MM.1S (cell line): ENCODE data around the gene HSPB8.

ENCODE experiments used
- DNase-seq: peaks from one replicate; pipeline ENCODE4 v3.0.0-alpha.2; 2015
- H2AFZ ChIP-seq: fragments of 300-600 bp; sonication (generic); 2 replicates; pipeline ENCODE4 v1.6.0; 2016; ENCODE audit warnings: antibody characterized with exemption, low read length
- H3F3A ChIP-seq: fragments of 300-600 bp; sonication (generic); 2 replicates; pipeline ENCODE4 v1.6.1; 2016; ENCODE audit warnings: mild to moderate bottlenecking, antibody characterized with exemption, low read length, moderate library complexity, mixed read lengths; ENCODE audit not compliant: insufficient read depth
- H3K27ac ChIP-seq: fragments of 300-600 bp; sonication (generic); 2 replicates; pipeline ENCODE4 v1.5.1; 2016; ENCODE audit warnings: mild to moderate bottlenecking, low read length
- H3K27me3 ChIP-seq: fragments of 300-600 bp; sonication (generic); replicated peaks from 2 replicates; pipeline ENCODE4 v1.6.0; 2016; ENCODE audit warnings: low read length; ENCODE audit not compliant: insufficient read depth
- H3K36me3 ChIP-seq: fragments of 300-600 bp; sonication (generic); replicated peaks from 2 replicates; pipeline ENCODE4 v1.6.1; 2016; ENCODE audit warnings: mild to moderate bottlenecking, low read length, mixed read lengths; ENCODE audit not compliant: insufficient read depth
- H3K4me1 ChIP-seq: fragments of 300-600 bp; sonication (generic); 2 replicates; pipeline ENCODE4 v1.6.1; 2016; ENCODE audit warnings: low read length, mixed read lengths
- H3K4me2 ChIP-seq: fragments of 300-600 bp; sonication (generic); 2 replicates; pipeline ENCODE4 v1.6.0; 2016; ENCODE audit warnings: low read depth, low read length
- H3K4me3 ChIP-seq: fragments of 300-600 bp; sonication (generic); 2 replicates; pipeline ENCODE4 v1.5.1; 2016; ENCODE audit warnings: low read length, mixed read lengths
- H3K79me2 ChIP-seq: fragments of 300-600 bp; sonication (generic); 2 replicates; pipeline ENCODE4 v1.6.1; 2016; ENCODE audit warnings: mixed run types, low read length, mixed read lengths
- H3K9ac ChIP-seq: fragments of 300-600 bp; sonication (generic); 2 replicates; pipeline ENCODE4 v1.6.1; 2016; ENCODE audit warnings: low read length, mixed read lengths
- H3K9me2 ChIP-seq: fragments of 300-600 bp; sonication (generic); replicated peaks from 2 replicates; pipeline ENCODE4 v1.6.1; 2016; ENCODE audit warnings: mild to moderate bottlenecking, low read length, mixed read lengths; ENCODE audit not compliant: insufficient read depth
- H3K9me3 ChIP-seq: fragments of 300-600 bp; sonication (generic); replicated peaks from 2 replicates; pipeline ENCODE4 v1.6.1; 2016; ENCODE audit warnings: mild to moderate bottlenecking, low read length, mixed read lengths; ENCODE audit not compliant: insufficient read depth
- H4K20me1 ChIP-seq: fragments of 300-600 bp; sonication (generic); 2 replicates; pipeline ENCODE4 v1.6.1; 2016; ENCODE audit warnings: mild to moderate bottlenecking, low read length, moderate library complexity, mixed read lengths; ENCODE audit not compliant: insufficient read depth
- CTCF ChIP-seq: fragments of 300-600 bp; sonication (generic); IDR thresholded peaks from 2 replicates; pipeline ENCODE4 v1.5.1; 2016; ENCODE audit warnings: antibody characterized with exemption, low read length, mixed read lengths
- EZH2 ChIP-seq: fragments of 300-600 bp; sonication (generic); optimal IDR thresholded peaks from 2 replicates; pipeline ENCODE3; 2017; ENCODE audit warnings: low read depth, mild to moderate bottlenecking, antibody characterized with exemption, low read length, mixed read lengths
- EZH2phosphoT487 ChIP-seq: fragments of 300-600 bp; sonication (generic); IDR thresholded peaks from 2 replicates; pipeline ENCODE4 v1.6.1; 2018; ENCODE audit warnings: antibody characterized with exemption, low read length

HSPB8 gene

GRCh38 chr12:119171291-119171690, 7.4 kb upstream of the HSPB8 start:
- no peak for TF ChIP-seq EZH2
- TF ChIP-seq CTCF, result no peak
- no peak for TF ChIP-seq EZH2phosphoT487
- H4K20me1 ChIP-seq, result no peaks in the 10 kb centered on the region
- no peaks in the 10 kb centered on the region for H3K36me3 ChIP-seq
- no peak overlapping the region for H3K4me3 ChIP-seq
- no peaks in the 10 kb centered on the region for H3K9me3 ChIP-seq
- H3K9me2 ChIP-seq, result no peaks in the 10 kb centered on the region
- H3K27me3 ChIP-seq, result no peaks in the 10 kb centered on the region
- no peak overlapping the region for H3K9ac ChIP-seq
- H3K27ac ChIP-seq, result no peak overlapping the region
- no peaks in the 10 kb centered on the region for H3F3A ChIP-seq
- H3K79me2 ChIP-seq, result no peaks in the 10 kb centered on the region
- no peak overlapping the region for H3K4me2 ChIP-seq
- no peak for DNase-seq
- H2AFZ ChIP-seq, result no peak overlapping the region
- H3K4me1 ChIP-seq, result no peaks in the 10 kb centered on the region

GRCh38 chr12:119171691-119172425, 6.9 kb upstream of the HSPB8 start:
- no peaks in the 10 kb centered on the region for H4K20me1 ChIP-seq
- H3K4me1 ChIP-seq, result no peaks in the 10 kb centered on the region
- H3K4me2 ChIP-seq, result no peak overlapping the region
- H3K9me2 ChIP-seq, result no peaks in the 10 kb centered on the region
- H3K9me3 ChIP-seq, result no peaks in the 10 kb centered on the region
- TF ChIP-seq EZH2 (no peak), EZH2phosphoT487 (no peak), CTCF (no peak)
- H3K79me2 ChIP-seq, result no peaks in the 10 kb centered on the region
- H3K4me3 ChIP-seq, result no peak overlapping the region
- no peak overlapping the region for H3K27ac ChIP-seq
- DNase-seq, result no peak
- no peaks in the 10 kb centered on the region for H3K36me3 ChIP-seq
- H3F3A ChIP-seq, result no peaks in the 10 kb centered on the region
- H3K27me3 ChIP-seq, result no peaks in the 10 kb centered on the region
- no peak overlapping the region for H2AFZ ChIP-seq
- no peak overlapping the region for H3K9ac ChIP-seq

GRCh38 chr12:119175081-119175480, 3.6 kb upstream of the HSPB8 start:
- Histone ChIP-seq H3K9me2 (no peaks in the 10 kb centered on the region), H3K4me3 (no peak overlapping the region), H3F3A (no peaks in the 10 kb centered on the region), H3K4me1 (no peaks in the 10 kb centered on the region), H4K20me1 (no peaks in the 10 kb centered on the region), H3K36me3 (no peaks in the 10 kb centered on the region), H2AFZ (no peak overlapping the region), H3K27ac (no peak overlapping the region), H3K9ac (no peak overlapping the region), H3K4me2 (no peak overlapping the region), H3K27me3 (no peaks in the 10 kb centered on the region), H3K79me2 (no peaks in the 10 kb centered on the region), H3K9me3 (no peaks in the 10 kb centered on the region)
- TF ChIP-seq EZH2 (no peak), CTCF (no peak), EZH2phosphoT487 (no peak)
- no peak for DNase-seq
